HUES6 (cell line): ENCODE data around the gene FARP1.

Experiments
- H3K27ac ChIP-seq: 2 replicates; pipeline ENCODE4 v1.7.0; 2013; ENCODE audit warnings: low read depth, mild to moderate bottlenecking, low read length, inconsistent platforms
- H3K27me3 ChIP-seq: 2 replicates; pipeline ENCODE4 v1.6.1; 2013; ENCODE audit warnings: low read length; ENCODE audit not compliant: control insufficient read depth, insufficient read depth
- H3K36me3 ChIP-seq: 2 replicates; pipeline ENCODE4 v1.6.1; 2013; ENCODE audit warnings: low read length; ENCODE audit not compliant: control insufficient read depth, insufficient read depth
- H3K4me1 ChIP-seq: 2 replicates; pipeline ENCODE4 v1.6.1; 2013; ENCODE audit warnings: low read length; ENCODE audit not compliant: control insufficient read depth, insufficient read depth
- H3K4me3 ChIP-seq: 2 replicates; pipeline ENCODE4 v1.5.1; 2013; ENCODE audit warnings: low read depth, low read length
- H3K9ac ChIP-seq: one replicate; pipeline ENCODE4 v1.6.1; 2013; ENCODE audit warnings: mild to moderate bottlenecking, low read length
- H3K9me3 ChIP-seq: 2 replicates; pipeline ENCODE4 v1.6.1; 2013; ENCODE audit warnings: low read depth, low read length; ENCODE audit not compliant: control insufficient read depth, insufficient read depth

The FARP1 gene

DNA sequence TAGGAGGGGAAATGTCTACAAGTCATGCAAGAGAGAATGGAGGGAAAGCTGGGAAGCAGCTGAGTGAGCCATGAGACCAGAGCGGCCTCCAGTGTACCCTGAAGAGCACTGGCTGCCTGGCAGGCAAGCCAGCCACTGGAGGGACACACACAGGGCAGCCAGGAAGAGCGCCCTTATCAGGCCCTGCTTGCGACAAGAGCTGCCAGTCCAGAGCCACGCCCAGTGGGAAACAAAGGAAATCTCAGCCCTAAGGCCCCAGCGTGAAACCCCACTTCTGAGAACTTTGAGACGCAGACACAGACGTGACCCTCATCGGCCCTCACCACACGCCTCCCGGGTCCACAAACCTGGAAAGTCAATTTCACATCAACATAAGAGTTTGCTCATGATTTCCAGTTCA lies 329.0 kb downstream of the FARP1 start:
- no peak overlapping the region for H3K9ac ChIP-seq
- H3K4me3 ChIP-seq: no peak overlapping the region
- H3K27ac ChIP-seq: no peak overlapping the region
- H3K9me3 ChIP-seq: no peaks in the 10 kb centered on the region
- H3K27me3 ChIP-seq: no peaks in the 10 kb centered on the region
- H3K36me3 ChIP-seq: peaks cover 54% of the 10 kb centered on the region
- peaks cover 23% of the 10 kb centered on the region for H3K4me1 ChIP-seq

DNA sequence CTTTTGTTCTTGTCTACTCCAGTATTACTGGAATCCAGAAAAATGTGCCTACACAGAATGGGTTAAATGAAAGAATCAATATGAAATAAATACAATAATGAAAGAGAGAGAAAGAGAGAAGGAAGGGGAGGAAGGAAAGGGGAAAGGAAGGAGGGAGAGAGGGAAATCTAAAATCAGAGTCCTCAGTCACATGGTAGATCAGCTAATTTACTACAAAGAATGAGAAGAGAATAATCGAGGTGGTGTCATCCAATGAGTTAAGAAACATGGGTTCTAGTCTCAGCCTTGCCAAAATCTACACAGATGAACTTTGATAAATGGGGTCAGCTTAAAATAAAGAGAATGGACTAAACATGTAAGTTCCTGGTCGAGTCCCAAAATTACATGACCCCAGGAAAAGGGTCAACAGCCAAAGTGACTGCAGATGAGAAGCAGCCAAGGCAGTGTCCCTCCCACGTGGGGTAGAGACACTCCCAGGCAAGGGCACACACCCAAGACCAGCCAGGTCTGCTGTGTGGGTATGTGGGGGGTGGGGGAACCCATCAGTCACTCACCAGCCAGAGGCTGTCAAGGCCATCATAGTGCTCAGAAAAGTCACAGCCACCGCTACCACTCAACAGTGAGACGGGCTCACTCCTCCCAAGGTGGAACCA lies 330.4 kb downstream of the FARP1 start:
- Histone ChIP-seq H3K9ac (no peak overlapping the region), H3K27ac (no peak overlapping the region), H3K9me3 (no peaks in the 10 kb centered on the region), H3K36me3 (peaks cover 48% of the 10 kb centered on the region), H3K4me1 (peaks cover 34% of the 10 kb centered on the region), H3K27me3 (no peaks in the 10 kb centered on the region), H3K4me3 (no peak overlapping the region)

DNA sequence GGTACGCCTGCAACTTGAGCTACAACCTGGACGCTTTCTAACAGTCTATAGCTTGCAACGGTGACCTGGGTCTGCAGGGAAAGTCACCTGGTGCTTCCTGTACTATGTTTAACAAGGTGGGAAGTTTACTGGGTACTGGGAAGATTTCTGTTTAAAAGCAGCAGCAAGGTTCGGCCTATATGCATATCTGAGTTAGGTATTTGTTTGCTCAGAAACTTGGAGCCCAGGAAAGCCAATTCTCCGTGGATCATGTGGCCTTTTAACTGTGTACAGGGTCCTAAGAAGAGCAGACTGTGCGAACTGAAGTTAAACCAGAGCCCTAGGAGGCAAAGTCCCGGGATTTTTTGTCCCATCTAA lies 330.9 kb downstream of the FARP1 start:
- Histone ChIP-seq H3K36me3 (peaks cover 44% of the 10 kb centered on the region), H3K9me3 (no peaks in the 10 kb centered on the region), H3K4me3 (no peak overlapping the region), H3K27ac (no peak overlapping the region), H3K4me1 (peaks cover 39% of the 10 kb centered on the region), H3K9ac (no peak overlapping the region), H3K27me3 (no peaks in the 10 kb centered on the region)

DNA sequence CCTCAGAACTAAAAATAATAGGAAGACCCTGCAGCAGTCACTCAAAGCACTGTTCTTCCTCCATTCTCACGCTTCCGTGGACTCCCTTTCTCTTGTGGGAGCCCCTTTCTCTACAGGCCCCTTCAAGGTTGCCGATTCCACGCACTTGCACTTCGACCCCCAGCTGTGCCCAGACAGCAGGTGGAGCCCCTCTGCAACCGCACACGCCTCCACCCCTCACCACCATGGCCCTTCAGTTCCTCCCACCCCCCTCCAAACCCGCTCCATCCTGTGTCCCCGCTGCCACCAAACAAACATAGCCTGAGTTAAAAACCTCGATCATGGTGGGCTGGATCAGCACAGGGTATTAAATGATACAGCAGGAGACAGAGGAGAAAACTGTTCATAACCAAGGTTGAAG lies 331.4 kb downstream of the FARP1 start:
- H3K27me3 ChIP-seq: no peaks in the 10 kb centered on the region
- peaks cover 40% of the 10 kb centered on the region for H3K36me3 ChIP-seq

DNA sequence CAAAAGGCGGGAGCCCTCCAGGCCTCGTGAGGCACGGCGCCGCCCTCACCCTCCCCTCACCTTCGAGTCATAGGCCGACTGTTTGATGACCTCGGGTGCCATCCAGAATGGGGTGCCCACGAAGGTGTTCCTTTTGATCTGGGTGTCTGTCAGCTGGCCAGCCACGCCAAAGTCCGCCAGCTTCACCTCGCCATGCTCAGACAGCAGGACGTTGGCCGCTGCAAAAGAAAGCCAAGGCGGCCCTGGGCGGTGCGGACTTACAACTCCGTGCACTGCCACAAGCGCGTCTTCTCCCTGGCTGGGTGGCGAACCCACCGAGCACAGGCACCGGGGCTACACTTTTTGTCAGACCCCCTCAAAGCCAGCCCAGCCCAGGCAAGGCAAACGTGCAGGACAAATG lies 331.9 kb downstream of the FARP1 start:
- peak overlapping the region; percentile 43; the same call in 1 of the 2 replicates for H3K27ac ChIP-seq
- H3K36me3 ChIP-seq: peaks cover 40% of the 10 kb centered on the region
- no peaks in the 10 kb centered on the region for H3K27me3 ChIP-seq
- H3K9me3 ChIP-seq: no peaks in the 10 kb centered on the region
- H3K4me3 ChIP-seq: peak overlapping the region; percentile 29; the same call in 1 of the 2 replicates
- no peak overlapping the region for H3K9ac ChIP-seq
- peaks cover 49% of the 10 kb centered on the region for H3K4me1 ChIP-seq

More for the DNA sequence above, 331.4 kb downstream of the FARP1 start:
- H3K9ac ChIP-seq: no peak overlapping the region
- no peak overlapping the region for H3K27ac ChIP-seq
- H3K4me1 ChIP-seq: peaks cover 45% of the 10 kb centered on the region
- no peak overlapping the region for H3K4me3 ChIP-seq
- H3K9me3 ChIP-seq: no peaks in the 10 kb centered on the region

DNA sequence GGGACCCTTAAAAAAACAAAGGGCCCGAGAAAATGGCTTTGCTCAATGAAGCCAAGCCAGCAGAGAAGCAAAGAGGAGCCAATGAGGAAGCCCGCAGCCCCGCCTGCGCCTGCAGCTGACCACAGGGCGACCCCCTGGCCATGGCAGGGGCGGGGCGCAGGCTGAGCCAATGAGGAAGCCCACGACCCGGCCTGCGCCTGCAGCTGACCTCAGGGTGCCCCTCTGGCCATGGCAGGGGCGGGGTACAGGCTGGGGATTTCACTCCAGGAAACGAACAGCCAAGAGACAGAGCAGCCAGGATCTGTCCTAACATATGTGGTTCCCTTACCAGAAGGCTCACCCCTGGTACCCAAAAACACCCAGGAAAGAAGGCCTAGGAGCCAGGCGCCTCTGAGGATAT lies 332.6 kb downstream of the FARP1 start:
- no peak overlapping the region for H3K9ac ChIP-seq
- peak overlapping the region; percentile 43; the same call in 1 of the 2 replicates for H3K27ac ChIP-seq
- no peaks in the 10 kb centered on the region for H3K9me3 ChIP-seq
- peak overlapping the region; percentile 29; the same call in 1 of the 2 replicates for H3K4me3 ChIP-seq
- H3K36me3 ChIP-seq: peaks cover 38% of the 10 kb centered on the region
- H3K27me3 ChIP-seq: no peaks in the 10 kb centered on the region
- peaks cover 51% of the 10 kb centered on the region for H3K4me1 ChIP-seq

DNA sequence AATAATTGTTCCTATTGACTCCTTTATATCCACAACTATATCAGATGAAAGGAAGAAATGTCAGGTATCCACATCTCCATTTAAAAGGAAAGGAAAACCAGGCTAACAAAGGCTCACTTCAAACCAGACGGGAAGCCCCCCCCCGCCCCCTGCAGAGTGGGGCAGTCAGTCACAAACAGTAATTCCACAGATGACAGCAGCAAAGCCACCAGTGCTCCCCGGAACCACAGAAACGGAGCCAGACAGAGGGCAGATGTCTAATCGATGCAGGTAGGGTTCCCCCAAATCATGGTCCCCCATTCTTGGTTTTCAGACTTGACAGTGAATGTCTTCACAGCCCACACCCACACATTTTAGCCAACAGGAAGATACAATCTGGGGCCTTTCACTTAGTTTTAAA lies 333.2 kb downstream of the FARP1 start:
- Histone ChIP-seq H3K4me1 (peaks cover 56% of the 10 kb centered on the region), H3K9ac (peak overlapping the region; percentile 71), H3K4me3 (peak overlapping the region; percentile 41), H3K27me3 (no peaks in the 10 kb centered on the region), H3K27ac (peak overlapping the region; percentile 10; the same call in 1 of the 2 replicates), H3K36me3 (peaks cover 34% of the 10 kb centered on the region), H3K9me3 (no peaks in the 10 kb centered on the region)

DNA sequence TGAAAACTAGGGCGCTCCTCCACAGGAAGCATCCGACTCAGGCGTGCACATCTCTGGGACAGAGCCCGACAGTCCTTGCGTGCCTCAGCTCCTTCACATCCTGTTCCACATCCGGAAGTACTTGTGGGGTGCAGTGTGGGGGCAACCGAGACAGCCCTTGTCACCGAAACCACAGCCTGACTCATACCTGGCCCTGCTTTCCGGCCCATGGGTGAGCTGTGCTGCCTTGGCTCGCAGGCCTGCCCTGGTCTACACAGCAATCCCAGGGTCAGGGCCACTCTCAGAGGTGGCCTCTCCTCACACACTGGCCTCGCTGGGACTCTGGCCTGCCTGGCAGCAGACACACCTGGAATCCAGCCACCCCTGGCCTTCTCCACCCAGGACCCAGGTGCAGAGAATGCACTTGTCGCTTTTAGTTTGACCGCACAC lies 333.7 kb downstream of the FARP1 start:
- Histone ChIP-seq H3K4me3 (peak overlapping the region; percentile 41), H3K27ac (peak overlapping the region; percentile 10; the same call in 1 of the 2 replicates), H3K9ac (peak overlapping the region; percentile 71), H3K9me3 (no peaks in the 10 kb centered on the region), H3K36me3 (peaks cover 32% of the 10 kb centered on the region), H3K4me1 (peaks cover 60% of the 10 kb centered on the region), H3K27me3 (no peaks in the 10 kb centered on the region)

DNA sequence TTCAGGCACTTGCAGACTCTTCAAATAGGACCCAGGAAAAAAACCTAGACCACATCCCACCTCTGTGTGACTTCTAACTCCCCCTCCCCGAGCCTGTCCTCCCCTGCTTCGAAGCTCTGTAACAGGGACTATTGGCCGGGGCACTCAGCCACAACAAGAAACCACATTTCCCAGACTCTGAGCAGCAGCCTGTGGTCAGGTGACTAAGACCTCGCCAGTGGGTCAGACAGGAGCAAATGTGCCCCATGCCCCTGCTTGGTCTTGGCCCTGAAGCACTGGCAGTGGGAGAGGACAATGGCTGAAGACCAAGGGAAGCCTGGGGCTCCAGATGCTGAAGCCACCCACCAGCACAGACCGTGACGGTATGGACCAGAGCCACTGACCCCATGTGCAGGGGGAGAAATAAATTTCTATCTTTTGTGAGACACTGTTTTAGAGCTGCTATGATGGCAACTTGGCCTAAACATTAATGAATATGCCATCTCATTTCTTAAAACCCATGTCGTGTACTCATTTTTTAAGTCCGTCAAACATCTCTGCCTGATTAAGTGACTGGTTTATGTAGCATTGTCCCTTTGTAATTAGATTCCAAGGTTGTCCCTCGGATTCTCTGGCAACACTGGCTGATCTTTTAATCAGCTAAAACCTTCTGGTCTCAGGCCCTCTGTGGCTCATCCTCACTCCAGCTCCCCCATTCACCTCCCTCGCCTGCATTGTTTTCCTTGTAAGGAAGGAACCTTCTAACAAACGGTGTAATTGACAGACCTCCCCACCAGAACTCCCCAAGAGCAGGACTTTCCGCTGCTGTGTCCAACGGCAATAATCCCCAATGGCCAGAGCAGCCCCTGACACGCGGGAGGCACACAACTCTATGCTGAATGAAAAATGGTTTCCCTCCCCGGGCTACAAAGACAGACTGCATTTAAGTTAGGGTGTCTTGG lies 335.6 kb downstream of the FARP1 start:
- H3K36me3 ChIP-seq: peaks cover 16% of the 10 kb centered on the region
- no peak overlapping the region for H3K27ac ChIP-seq
- H3K9ac ChIP-seq: no peak overlapping the region

DNA sequence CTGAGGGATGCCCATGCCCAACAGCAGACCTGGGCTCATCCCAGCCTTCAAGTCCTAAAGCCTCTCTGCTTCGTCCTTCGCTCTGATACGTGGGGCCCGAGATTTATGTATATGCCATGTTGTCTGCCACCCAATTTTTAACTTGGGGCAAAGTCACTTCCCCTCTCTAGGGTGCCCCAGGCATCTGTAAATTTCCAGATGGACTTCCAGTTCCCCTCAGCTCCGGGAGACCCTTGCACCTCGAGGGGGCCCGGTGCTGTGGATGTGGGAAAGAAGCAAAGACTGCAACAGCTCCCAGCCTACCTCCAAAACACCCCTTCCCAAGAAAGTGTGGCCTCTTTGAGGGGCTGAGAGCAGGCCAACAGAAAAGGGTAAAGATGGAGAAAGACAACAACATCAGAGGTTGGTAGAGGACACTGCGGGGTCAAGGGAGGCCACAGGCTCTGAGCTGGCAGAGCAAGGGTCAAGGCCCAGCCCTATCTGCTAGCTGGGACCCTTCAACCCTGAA lies 336.7 kb downstream of the FARP1 start:
- Histone ChIP-seq H3K4me3 (no peak overlapping the region), H3K9me3 (no peaks in the 10 kb centered on the region), H3K4me1 (peaks cover 81% of the 10 kb centered on the region), H3K9ac (no peak overlapping the region), H3K27ac (no peak overlapping the region), H3K27me3 (no peaks in the 10 kb centered on the region), H3K36me3 (peaks cover 8% of the 10 kb centered on the region)

More for the DNA sequence above, 335.6 kb downstream of the FARP1 start:
- no peak overlapping the region for H3K4me3 ChIP-seq
- H3K4me1 ChIP-seq: peaks cover 72% of the 10 kb centered on the region
- no peaks in the 10 kb centered on the region for H3K9me3 ChIP-seq
- H3K27me3 ChIP-seq: no peaks in the 10 kb centered on the region
